DMS114 treated with DMSO at 0.1 percent for 48 hours (cell line): ENCODE results near the gene CSK.
"Not testable (repeated sequence)": the region's sequence is repeated elsewhere in the genome, so short reads cannot be mapped to it uniquely, and the experiment has no call there.

Experiments used
- DNase-seq: peaks from one replicate; lab custom pipeline; 2025; ENCODE audit not compliant: unreplicated experiment; lab: John Stamatoyannopoulos, UW

Gene CSK

DNA sequence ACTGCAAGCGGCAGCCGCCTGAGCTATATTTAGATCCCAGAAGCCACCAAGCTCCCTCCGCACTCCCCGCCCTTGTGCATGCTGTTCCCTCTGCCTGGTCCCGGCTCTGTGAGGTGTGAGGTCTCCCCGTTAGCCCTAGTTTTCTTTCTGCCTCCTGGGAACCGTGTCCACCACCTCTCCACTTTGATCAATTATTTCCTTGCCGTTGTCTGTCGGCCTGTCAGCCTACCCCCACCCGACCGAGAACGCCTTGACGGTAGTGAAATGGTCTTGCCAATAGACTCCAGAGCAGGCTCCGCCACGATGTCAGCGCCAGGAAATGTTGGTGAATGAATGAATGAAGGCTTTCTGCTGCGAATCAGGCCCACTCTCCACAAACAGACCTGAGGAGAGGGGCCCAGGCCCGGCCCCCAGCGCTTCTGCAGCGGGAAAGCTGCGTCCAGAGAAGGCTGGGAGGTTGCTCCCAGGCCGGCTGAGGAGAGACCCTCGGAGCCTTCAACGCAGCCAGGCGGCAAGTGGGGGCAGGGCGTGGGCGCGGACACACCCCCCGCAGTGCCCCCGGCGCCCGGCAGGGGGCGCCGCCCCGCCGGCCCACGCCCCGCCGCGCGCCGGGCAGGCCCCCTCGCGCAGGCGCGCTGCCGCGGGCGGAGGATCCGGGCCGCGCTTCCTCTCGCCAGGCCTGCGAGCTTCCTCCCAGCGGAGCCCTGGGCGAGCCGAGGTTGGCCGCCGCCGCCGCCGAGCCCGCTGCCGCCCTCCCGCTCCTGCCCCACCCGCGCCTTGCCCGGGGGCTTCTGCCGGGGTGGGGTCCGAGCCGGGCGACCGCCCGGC lies at the start of gene CSK:
TSS of gene CSK (plus strand) at position 650 of the 828 bp plus-strand sequence. CDS start 16,218 bp downstream, outside the sequence.
- peak; percentile 48 for DNase-seq

DNA sequence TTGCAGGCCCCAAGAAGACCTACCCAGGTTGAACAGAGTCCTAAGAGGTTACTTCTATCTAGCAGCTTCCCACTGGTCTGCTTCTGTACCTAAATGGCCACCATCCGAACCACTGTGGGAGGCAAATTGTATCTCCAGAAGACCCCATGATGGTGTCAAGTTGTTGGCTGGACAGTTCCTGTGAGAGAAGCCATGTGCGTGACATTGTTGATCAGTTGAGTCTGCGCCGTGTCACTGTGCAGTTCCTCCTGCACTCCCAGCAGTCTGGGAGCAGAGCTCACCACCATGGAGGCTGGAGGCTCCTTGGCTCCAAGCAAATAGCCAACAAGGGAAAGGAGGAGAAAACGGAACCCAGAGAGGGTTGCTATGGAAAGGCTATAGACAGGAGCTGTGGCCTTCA lies 49.0 kb upstream of the CSK start:
- no peak for DNase-seq

DNA sequence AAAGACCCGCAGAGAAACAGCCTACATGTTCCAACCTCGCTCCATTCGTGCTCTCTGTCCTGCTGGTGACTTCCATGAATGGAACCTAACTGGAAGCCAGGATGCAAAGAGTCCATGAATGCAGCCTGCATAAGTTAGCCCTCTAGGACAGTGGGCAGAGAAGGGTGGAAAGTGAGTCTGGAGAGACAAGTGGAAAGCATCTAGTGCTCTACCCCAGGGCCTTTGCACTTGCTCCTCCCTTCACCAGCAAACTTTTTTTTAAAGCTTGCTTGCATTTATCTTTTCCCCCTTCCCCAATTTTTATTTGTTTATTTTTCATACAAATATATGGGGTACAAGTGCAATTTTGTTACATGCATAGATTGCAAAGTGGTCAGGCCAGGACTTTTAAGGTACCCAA lies 48.6 kb upstream of the CSK start:
- DNase-seq: no peak

DNA sequence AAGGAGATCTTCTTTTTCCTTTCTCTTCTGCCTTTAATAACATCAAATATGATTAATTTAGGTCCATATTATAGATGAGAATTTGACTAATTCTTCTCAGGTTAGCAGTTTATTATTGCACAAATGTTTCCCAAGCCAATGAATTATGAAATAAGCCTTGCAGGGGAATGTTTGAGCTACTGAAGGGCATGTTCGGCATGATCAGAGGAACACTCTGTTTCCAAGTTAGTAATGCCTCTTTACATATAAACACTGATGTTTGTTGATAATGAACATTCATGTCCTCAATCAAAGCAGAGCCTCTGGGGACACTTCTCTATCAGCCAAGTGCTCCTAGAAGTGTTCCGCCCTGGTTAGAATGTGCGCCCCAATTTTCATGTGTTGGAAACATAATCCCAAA lies 46.6 kb upstream of the CSK start:
- DNase-seq: no peak

DNA sequence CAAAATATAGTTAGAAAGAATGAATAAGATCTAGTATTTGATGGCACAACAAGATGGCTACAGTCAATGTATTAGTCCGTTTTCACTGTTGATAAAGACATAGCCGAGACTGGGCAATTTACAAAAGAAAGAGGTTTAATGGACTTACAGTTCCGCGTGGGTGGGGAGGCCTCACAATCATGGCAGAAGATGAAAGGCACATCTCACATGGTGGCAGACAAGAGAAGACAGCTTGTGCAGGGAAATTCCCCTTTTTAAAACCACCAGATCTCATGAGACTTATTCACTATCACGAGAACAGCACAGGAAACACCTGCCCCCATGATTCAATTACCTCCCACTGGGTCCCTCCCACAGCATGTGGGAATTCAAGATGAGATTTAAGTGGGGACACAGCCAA lies 43.6 kb upstream of the CSK start:
- DNase-seq: not testable (repeated sequence)

DNA sequence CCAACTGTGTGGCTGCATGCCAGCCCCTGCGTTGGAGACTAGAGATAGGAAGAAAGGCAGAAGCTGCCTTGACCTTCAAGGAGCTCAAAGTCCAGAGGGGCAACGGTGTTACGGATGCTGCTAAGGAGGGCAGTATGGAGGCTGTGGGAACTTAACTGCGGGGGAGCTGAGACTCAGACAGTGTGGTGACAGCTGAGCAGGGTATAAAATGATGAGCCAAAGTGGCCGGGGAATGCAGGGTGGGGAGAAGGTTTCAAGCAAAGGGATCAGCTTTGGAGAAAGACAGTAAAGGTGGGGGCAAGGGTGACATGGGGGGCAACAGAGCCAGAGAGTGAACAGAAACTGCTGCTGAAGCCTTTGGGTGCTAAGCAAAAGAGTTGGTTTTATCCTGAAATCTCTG lies 39.5 kb upstream of the CSK start:
- no peak for DNase-seq

DNA sequence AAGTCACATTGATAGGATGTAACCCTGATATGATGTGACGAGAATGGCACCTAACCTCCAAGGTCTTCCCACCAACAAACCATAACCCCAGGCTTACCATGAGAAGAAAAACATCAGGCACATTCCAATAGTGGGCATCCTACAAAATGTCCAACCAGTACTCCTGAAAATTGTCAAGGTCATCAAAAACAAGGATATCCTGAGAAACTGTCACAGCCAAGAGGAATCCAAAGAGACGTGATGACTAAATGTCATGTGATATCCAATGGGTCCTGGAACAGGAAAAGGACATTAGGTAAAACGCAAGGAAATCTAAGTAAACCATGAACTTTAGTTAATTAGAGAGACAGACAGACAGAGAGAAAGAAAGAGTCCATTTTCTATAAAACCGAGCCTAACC lies 35.5 kb upstream of the CSK start:
- DNase-seq: no peak

DNA sequence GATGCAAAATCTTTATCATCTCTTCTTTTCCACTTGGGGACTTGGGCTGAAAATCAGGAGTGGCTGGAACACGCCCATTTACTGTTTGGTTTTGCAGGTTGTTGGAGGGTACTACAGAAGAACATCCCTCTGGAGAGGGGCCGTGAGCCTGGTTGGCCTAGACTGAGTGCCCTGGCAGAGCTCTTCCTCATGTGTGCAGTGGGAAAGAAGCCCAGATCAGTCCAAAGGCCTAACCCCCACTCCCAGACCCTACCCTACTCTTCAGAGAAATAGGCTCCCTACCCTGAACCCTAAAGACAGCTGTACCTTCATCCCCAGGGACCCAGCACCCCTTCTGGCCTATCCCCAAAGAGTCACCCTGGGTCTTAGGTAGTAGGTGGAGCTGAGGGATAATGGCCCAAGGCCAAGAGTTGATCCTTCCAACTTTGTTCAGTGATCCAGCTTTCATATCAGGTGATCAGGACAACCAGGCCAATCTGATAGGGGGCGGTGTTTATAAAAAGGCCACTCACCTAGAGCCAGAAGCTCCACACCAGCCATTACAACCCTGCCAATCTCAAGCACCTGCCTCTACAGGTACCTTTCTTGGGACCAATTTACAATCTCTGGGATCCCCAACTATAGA lies 33.4 kb upstream of the CSK start, which contains the start of gene CYP1A2:
TSS of gene CYP1A2 (plus strand) at position 524 of the 625 bp plus-strand sequence. CDS start 894 bp downstream, outside the sequence.
- DNase-seq: no peak

DNA sequence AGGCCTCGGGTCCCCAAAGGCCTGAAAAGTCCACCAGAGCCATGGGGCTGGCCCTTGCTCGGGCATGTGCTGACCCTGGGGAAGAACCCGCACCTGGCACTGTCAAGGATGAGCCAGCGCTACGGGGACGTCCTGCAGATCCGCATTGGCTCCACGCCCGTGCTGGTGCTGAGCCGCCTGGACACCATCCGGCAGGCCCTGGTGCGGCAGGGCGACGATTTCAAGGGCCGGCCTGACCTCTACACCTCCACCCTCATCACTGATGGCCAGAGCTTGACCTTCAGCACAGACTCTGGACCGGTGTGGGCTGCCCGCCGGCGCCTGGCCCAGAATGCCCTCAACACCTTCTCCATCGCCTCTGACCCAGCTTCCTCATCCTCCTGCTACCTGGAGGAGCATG lies 32.0 kb upstream of the CSK start:
- no peak for DNase-seq

DNA sequence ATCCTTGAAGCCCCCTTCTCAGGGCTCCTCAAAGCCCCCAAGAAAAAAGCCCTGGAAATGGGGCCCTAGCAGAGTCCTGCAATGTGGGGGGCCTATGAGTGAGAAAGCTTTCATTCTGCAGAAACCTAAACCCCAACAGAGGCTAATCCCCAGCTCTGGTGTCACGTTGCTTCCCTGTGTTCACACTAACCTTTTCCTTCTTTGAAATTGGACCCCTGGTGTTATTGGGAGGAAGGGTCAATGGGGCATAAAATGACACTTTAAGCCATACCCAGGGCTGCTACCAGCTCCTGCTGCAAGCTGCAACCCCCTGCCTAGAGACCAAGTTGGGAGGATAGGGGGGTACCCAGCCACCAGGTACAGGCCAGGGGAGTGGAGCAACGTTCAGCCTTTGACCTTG lies 31.1 kb upstream of the CSK start:
- no peak for DNase-seq

DNA sequence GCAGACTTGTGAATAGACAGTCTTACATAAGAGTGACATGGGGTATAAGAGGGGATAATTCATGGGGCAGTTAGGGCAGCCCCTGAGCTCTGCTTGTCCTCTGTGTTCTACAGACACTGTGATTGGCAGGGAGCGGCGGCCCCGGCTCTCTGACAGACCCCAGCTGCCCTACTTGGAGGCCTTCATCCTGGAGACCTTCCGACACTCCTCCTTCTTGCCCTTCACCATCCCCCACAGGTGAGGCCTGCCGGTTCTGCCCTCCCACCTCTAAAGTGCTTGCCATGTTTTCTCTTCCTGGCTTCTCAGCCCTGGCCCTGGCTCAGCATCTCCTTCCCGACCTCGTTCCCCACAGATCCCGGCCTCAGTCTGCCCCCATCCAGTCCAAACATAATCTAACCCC lies 29.9 kb upstream of the CSK start:
- no peak for DNase-seq

DNA sequence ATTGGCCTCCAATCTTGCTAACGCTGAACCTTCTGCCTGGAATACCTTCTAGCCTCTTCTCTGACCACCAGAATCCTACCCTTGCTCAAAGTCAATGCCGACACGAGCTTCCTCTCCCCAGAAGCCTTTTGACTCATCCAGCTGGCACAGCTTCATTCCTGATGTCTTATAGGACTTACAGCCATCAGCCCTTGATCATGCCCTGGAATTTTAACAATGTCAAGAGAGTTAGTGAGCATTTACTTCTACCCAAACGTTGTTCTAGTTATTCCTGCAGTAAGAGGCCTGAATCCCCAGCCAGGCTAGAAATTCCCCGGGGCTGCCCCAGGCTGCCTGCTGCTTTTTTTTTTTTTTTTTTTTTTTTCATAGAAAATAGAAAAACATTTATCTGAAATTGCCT lies 29.3 kb upstream of the CSK start:
- no peak for DNase-seq

DNA sequence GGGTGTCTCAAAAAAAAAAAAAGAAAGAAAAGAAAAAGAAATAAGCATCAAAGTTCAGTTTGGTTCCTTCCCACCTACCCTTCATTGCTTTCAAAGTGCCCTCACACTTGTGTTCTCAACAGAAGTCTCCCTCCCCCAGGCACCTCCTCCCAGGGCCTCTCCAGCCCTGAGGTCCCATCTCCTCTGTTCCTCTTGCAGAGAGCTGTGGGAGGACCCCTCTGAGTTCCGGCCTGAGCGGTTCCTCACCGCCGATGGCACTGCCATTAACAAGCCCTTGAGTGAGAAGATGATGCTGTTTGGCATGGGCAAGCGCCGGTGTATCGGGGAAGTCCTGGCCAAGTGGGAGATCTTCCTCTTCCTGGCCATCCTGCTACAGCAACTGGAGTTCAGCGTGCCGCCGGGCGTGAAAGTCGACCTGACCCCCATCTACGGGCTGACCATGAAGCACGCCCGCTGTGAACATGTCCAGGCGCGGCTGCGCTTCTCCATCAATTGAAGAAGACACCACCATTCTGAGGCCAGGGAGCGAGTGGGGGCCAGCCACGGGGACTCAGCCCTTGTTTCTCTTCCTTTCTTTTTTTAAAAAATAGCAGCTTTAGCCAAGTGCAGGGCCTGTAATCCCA lies 27.2 kb upstream of the CSK start:
- no peak for DNase-seq

DNA sequence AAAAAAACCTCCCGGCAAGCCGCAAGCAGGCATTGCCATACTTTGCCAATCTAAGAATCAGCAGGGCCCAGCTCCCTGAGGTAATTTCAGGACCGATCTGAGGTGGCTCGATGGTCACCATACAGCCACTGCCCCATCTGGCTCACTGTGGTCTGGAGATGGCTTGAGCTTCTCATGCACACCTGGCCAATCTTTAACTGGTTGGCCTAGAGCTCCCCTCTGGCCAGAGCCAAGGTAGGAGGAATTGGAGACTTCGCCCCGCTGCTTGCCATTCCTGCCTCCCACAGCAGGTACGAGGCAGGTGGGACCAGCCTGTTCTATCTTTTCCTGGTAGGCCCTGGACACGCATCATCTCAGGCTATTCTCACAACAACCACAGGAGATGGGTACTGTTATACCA lies 23.1 kb upstream of the CSK start:
- DNase-seq: no peak

DNA sequence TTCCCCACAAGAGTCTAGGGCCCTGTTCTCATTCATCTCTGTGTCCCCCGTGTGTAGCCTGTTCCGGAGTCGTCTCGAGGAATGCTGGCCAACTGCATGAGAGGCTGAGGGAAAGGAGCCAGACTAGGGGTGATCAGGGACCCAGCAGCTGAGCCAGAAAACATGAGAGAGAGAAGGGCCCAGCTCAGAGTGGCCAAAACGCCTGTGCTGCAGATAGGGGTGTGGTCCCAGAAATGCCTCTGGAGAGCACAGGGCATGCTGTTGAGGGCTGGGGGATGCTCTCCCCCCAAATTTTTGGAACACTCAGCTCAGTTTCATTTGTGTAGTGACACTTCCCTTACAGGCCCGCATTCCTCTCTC lies 19.1 kb upstream of the CSK start:
- DNase-seq: no peak

DNA sequence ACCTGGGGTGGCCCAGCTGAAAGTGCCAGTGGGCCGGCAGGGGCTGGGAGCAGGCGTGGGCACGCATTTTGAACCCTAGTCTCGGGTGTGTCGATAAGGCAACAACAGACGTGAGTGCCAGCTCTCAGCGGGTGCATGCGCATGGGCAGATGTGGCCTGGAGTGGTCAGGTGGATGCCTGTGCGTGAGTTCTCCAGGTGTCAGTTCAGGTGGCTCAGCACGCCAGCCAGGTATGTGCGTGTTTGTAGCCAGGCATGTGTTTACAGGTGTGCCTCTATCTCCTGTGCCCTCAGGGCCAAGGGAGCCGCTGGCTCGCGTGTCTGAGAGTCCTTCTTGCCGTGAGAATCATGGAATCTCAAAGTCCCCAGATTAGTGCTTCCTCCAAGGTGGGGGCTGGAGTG lies 18.5 kb upstream of the CSK start:
- DNase-seq: no peak

DNA sequence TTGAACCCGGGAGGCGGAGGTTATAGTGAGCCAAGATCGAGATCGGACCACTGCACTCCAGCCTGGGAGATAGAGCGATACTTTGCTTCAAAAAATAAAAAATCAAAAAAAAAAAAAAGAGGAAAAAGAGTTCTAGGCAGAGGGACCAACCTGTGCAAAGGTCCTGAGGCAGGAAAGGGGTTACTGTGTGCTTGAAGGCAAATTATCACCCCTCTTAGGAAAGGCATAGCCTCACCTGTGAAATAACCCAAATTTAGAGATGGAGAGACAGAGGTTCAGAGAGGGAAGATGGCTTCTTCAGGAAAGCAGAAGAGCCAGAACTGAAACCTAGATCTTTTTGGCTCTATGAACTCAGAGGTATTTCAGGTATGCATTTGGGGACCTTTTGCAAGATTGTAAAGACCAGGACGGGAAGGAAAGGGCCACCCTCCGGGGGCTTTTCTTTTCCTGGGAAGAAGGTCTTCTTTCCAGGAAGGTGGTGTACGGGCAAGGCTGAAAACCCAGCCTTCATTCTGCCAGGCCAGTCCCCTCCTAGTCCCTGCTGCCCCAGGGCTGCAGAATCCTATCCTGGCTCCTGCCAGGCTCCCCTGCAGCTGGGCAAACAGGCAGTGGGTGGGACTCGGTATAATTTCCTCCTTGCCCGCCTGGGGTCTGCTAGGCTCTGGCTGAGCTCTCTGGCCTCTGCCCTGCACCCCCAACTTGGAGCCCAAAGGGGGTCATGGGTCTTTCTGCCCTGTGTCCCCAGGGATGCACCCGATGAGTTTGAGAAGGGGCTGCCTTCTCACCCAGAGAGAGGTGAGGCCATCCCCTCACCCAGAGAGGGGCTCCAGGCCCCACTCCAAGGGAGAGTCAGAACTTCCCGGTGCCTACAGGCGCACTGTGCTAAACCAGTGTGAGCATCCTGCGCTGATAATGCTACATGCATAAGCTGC lies 14.4 kb upstream of the CSK start:
- no peak for DNase-seq

DNA sequence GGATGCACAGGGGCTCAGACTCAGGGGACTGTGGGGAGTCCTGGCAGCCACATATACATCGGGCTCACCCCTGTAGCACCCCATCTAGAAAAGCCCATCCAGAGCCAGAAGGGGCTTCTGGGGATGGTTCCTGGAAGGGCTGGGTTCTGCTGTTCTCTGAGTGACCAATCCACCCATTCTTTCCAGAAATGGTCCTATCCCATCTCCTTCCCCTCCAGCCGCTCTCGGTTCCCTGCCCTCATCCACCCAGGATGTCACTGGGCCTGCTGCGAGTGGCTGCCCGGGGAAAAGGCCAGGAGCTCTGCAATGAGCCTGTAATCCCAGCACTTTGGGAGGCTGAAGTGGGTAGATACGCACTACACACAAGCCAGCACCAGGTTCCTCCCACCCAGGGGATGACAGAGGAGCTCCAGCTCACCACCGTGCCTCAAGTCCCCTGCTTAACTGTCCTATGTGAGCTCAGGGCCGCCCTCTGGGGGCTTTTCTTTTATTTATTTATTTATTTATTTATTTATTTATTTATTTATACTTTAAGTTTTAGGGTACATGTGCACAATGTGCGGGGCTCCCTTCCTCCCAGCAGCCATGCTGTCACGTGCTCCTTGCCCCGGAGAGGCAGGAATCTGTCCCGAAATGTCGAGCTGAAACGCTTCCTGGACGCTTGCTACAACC lies 13.6 kb upstream of the CSK start:
- DNase-seq: no peak

DNA sequence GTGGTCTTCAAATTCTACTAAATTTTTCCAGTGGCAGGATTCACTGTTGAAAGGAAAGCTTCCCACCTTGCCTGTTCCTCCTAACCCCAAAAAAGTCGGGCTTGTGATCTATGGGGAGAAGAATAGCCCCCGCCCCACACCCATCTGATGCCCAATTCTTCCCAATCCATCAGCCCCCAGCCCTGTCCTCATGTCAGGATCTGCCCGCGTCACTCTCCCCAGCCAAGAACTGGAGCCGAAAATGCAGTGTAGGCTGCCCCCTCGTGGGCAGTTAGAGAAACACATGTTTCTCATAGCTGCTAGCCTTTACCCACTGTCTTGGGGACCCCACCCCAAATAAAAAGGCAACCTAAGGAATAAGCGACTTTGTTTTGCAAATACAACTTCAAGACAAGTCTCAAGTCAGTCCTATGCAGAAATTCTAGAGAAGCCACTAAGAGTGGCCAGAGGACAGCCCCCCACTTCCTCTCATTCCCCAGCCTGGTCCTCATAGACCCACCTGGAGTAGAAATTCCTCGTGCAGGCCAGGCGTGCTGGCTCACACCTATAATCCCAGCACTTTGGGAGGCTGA lies 13.0 kb upstream of the CSK start:
- DNase-seq: peak; percentile 73

DNA sequence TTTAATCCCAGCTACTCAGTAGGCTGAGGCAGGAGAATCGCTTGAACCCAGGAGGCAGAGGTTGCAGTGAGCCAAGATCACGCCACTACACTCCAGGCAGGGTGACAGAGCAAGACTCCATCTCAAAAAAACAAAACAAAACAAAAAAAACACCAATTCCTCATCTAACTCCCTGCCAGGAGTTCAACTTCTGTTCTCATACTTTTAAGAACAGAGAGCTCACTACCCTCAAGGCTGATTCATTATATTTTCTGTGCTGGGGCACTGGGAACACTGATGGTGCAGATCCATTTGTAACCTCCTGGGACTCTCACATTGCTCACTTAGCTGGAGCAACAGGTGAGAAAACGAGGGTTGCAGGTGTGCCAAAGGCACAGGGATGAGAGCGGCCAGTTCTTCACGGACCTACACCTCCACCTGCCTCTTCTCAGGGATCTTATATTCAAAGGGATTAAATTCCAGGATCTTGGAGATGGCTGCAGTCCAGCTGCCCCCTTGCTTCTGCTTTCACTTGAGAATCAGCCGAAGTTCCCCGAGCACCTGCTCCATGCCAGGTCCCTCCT lies 12.3 kb upstream of the CSK start:
- DNase-seq: no peak
